Fibroblast of pulmonary artery (primary cell): Measurements from ENCODE around the gene WBP1L.
"Not testable (repeated sequence)": the region's sequence is repeated elsewhere in the genome, so short reads cannot be mapped to it uniquely, and the experiment has no call there.

Experiments used
- DNase-seq: peaks from one replicate; pipeline ENCODE4 v3.0.0-alpha.2; 2010; ENCODE audit warnings: low read depth
- H3K4me3 ChIP-seq: replicated peaks from 2 replicates; pipeline ENCODE4 v1.5.1; 2011; ENCODE audit warnings: low read depth, mild to moderate bottlenecking, control low read depth, low read length, moderate library complexity
- CTCF ChIP-seq: IDR thresholded peaks from 2 replicates; pipeline ENCODE4 v1.5.1; 2011; ENCODE audit warnings: mild to moderate bottlenecking, control low read depth, low read length, inconsistent platforms; ENCODE audit errors: missing control alignments

The WBP1L gene

DNA sequence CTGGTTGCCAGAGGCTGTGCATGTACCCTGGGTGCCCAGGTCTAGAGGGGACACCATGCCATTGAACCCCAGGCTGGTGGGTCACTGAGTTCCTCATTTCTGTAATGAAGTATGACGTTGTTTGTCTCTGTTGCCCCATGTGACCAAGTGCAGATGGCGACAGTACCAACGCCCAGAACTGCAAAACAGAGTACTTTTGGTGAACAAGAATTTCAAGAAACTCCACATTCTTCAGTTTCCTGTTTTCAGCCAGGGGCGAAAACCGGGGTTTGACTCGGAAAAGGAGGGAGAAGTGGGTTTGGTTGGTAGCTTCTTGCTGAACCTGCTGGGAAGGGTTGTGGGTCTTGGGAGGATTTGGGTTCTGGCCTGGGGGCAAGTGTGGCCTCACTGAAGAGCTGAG, 75.3 kb downstream of the WBP1L start:
- no peak for TF ChIP-seq CTCF
- DNase-seq = no peak
- H3K4me3 ChIP-seq = no peak overlapping the region

DNA sequence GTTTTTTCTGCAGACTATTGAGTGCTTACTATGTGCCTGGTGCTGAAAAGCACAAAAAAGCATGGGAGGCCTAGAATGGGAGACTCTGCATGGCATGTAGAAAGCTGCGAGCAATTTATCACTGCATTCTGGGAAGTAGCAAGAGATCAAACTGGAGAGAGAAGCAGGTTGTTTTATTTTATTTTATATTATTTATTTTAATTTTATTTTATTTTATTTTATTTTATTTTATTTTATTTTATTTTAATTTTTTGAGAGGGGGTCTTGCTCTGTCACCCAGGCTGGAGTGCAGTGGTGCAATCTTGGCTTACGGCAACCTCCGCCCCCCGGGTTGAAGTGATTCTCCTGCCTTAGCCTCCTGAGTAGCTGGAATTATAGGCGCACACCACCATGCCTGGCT, 76.3 kb downstream of the WBP1L start:
- H3K4me3 ChIP-seq, DNase-seq: not testable (repeated sequence)

DNA sequence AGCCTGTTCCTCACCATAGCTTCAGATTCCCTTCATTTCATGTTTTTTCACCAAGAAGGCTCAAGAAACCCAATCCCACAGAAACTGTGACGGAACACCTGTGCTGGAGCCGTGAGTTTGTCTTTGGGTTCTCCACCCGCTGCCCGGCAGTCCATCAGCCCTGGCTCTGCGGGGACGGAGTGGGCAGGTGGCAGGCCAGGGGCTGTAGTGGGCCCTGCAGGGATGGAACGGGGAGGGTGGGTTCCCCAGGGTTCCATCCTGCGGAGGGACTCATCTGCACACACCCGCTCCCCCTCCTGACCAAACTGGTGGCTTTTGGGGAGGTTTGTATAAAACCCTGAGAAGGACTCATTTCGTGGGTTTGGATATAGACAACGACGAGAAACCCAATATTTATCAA, 78.5 kb downstream of the WBP1L start:
- no peak overlapping the region for H3K4me3 ChIP-seq
- no peak for TF ChIP-seq CTCF
- DNase-seq = no peak

- DNase-seq = no peak
- TF ChIP-seq CTCF = no peak
- H3K4me3 ChIP-seq = no peak overlapping the region
These were observed 80.9 kb downstream of the WBP1L start for GRCh38 chr10:102824664-102825063.

DNA sequence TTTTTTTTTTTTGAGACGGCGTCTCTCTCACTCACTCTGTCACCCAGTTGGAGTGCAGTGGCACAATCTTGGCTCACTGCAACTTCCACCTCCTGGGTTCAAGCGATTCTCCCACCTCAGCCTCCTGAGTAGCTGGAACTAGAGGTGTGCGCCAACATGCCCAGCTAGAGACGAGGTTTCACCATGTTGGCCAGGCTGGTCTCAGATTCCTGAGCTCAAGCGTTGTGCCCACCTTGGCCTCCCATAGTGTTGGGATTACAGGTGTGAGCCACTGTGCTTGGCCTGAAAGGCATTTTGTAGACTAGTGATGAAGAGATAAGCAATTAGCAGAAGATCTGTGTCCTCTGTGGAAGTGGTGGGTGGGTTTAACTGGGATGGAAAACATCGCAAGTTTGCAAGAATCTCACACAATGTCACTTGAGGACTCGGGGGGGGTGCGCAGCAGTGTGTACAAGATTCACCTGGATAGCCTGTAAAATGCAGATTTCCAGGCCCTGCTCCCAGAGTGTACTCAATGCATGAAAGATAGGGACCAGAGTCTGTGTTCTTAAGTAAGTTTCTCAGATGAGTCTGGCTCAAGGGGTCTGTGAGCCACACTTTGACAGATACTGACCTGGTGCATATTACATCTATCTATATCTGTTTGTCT, 82.5 kb downstream of the WBP1L start:
- no peak for DNase-seq
- TF ChIP-seq CTCF = no peak
- no peak overlapping the region for H3K4me3 ChIP-seq

DNA sequence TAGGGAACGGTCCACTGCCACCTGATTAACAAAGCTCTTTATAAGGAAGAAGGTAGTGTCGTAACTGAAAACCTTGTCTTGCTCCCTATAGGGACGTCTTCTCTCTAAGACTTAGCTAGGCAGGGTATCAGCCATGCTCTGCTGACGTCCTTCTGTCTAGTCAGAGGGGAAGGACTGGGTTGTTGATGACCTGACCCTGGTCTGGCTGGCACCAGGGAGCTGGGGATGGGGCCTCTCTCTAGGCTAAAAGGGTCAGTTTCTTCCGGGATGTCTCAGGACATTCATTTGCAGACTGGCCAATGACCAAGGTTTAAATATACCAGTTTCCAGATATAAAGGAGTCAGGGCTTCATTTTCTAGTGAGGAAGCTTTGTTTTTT, 83.8 kb downstream of the WBP1L start:
- TF ChIP-seq CTCF = no peak
- no peak for DNase-seq
- H3K4me3 ChIP-seq = no peak overlapping the region

- no peak overlapping the region for H3K4me3 ChIP-seq
- DNase-seq = no peak
- TF ChIP-seq CTCF = no peak
These were observed 87.7 kb downstream of the WBP1L start for GRCh38 chr10:102831322-102832071.
